WTC11 (cell line): ENCODE data around the gene KCNJ15.

Source experiments
- HMGA2 ChIP-seq: fragments of 250-450 bp; sonication (Bioruptor Pico); IDR thresholded peaks from 2 replicates; pipeline ENCODE4 v1.4.0; 2021; ENCODE audit warnings: mild to moderate bottlenecking, moderate library complexity
- KAT7 ChIP-seq: sonication (generic); formaldehyde crosslinking; IDR thresholded peaks from 2 replicates; pipeline ENCODE4 v1.8.1; 2023; ENCODE audit warnings: missing genetic modification reagents, mild to moderate bottlenecking, borderline replicate concordance
- RELA ChIP-seq: sonication (generic); formaldehyde crosslinking; IDR thresholded peaks from 2 replicates; pipeline ENCODE4 v1.8.1; 2022; ENCODE audit warnings: missing genetic modification reagents, mild to moderate bottlenecking, borderline replicate concordance
- TF ChIP-seq, protein P1 (sequence below): fragments of 200-600 bp; IDR thresholded peaks from 2 replicates; pipeline ENCODE4 v1.8.0; 2022; ENCODE audit warnings: antibody characterized with exemption

GRCh38 chr21:38337793-38338192, 81.0 kb downstream of the KCNJ15 start:
- TF ChIP-seq, protein P1, sequence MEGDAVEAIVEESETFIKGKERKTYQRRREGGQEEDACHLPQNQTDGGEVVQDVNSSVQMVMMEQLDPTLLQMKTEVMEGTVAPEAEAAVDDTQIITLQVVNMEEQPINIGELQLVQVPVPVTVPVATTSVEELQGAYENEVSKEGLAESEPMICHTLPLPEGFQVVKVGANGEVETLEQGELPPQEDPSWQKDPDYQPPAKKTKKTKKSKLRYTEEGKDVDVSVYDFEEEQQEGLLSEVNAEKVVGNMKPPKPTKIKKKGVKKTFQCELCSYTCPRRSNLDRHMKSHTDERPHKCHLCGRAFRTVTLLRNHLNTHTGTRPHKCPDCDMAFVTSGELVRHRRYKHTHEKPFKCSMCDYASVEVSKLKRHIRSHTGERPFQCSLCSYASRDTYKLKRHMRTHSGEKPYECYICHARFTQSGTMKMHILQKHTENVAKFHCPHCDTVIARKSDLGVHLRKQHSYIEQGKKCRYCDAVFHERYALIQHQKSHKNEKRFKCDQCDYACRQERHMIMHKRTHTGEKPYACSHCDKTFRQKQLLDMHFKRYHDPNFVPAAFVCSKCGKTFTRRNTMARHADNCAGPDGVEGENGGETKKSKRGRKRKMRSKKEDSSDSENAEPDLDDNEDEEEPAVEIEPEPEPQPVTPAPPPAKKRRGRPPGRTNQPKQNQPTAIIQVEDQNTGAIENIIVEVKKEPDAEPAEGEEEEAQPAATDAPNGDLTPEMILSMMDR: no peak
- TF ChIP-seq KAT7 (CRISPR knock-in tag) (no peak), HMGA2 (CRISPR knock-in tag) (no peak), RELA (CRISPR knock-in tag) (no peak)
